Heart left ventricle (tissue), 16 donors: ENCODE results near the gene GDF10. TPM values are rescaled to one million over a fixed set of nuclear protein-coding genes. Genes with fewer than 3 reads are reported as not detected.

ENCODE experiments used
- ATAC-seq, 4 donors: fragments of 200-7000 bp; cut with Tn5 transposase; one replicate each; pipeline ENCODE4 v1.9.1; 2020 to 2022; ENCODE audit warnings: moderate library complexity in 4 of 4, mild to moderate bottlenecking in 3 of 4, moderate number of reproducible peaks in 1 of 4
- DNase-seq, 5 donors: peaks; one replicate each; pipeline ENCODE4 v3.0.0-alpha.2; 2020
- H3K27ac ChIP-seq, 12 donors: fragments of 200-600 bp; sonication (generic) in 4 of 12; one replicate each; pipeline versions ENCODE4 v1.5.0 to v1.8.0; 2016 to 2022; ENCODE audit warnings: mild to moderate bottlenecking in 2 of 12
- H3K27me3 ChIP-seq, 9 donors: fragments of 200-600 bp; sonication (generic) in 2 of 9; one replicate each; pipeline versions ENCODE4 v1.5.1 to v1.8.0; 2016 to 2022; ENCODE audit warnings: mild to moderate bottlenecking in 3 of 9
- H3K36me3 ChIP-seq, 9 donors: fragments of 200-600 bp; sonication (generic) in 2 of 9; one replicate each; pipeline versions ENCODE4 v1.5.0 to v1.8.0; 2018 to 2022; ENCODE audit warnings: mild to moderate bottlenecking in 2 of 9
- H3K4me1 ChIP-seq, 12 donors: fragments of 200-600 bp; sonication (generic) in 4 of 12; one replicate each; pipeline versions ENCODE4 v1.5.0 to v1.8.0; 2016 to 2022; ENCODE audit warnings: mild to moderate bottlenecking in 3 of 12
- H3K4me3 ChIP-seq, 12 donors: fragments of 200-600 bp; sonication (generic) in 4 of 12; one replicate each; pipeline versions ENCODE4 v1.5.0 to v1.8.0; 2017 to 2022; ENCODE audit warnings: mild to moderate bottlenecking in 9 of 12, moderate library complexity in 4 of 12
- H3K9me3 ChIP-seq, 12 donors: fragments of 200-600 bp; sonication (generic) in 4 of 12; one replicate each; pipeline versions ENCODE4 v1.5.0 to v1.8.0; 2016 to 2022; ENCODE audit warnings: mild to moderate bottlenecking in 1 of 12
- POLR2A ChIP-seq, 2 donors: fragments of 450-650 bp; IDR thresholded peaks; one replicate each; pipeline ENCODE4 v1.6.1; 2017; ENCODE audit warnings: antibody characterized with exemption in 2 of 2, mild to moderate bottlenecking in 2 of 2, moderate library complexity in 2 of 2
- WGBS, 4 donors: extraction: QIAGEN DNeasy Blood & Tissue Kit in 2 of 4; methylation state at CpG; one replicate each; pipeline versions ENCODE4 v1.1.5 to v1.1.7; 2013 to 2018; 5-methylcytosine and 5-hydroxymethylcytosine counted together
- intact Hi-C, 10 donors: fragments of 100-400 bp; cut with DNase I; formaldehyde crosslinking; loops; one replicate each; pipeline versions ENCODE4 v1.11.1 to v1.14.2; 2022
- polyA plus RNA-seq, 2 donors: library from polyadenylated mRNA; stranded (reverse); fragments of 200-250 nt; gene quantifications; one replicate each; pipeline ENCODE4 v1.2.3, GENCODE V29; 2013
- total RNA-seq, 9 donors: library from RNA; depleted of rRNA in 2 of 9; stranded (reverse); fragments of >200 nt in 2 of 9; fragmentation: NEBNext Ultra II Directional in 3 of 9; extraction: Animal tissue kit (Norgen Biotek cat#: 25700) in 3 of 9; gene quantifications; one replicate each; pipeline versions ENCODE4 v1.1.0 to v1.2.4, GENCODE V29; 2016 to 2023
- TF ChIP-seq, protein P1 (sequence below), 12 donors: fragments of 200-600 bp; sonication (generic) in 4 of 12; IDR thresholded peaks; one replicate each; pipeline versions ENCODE4 v1.5.0 to v1.8.0; 2018 to 2022; ENCODE audit warnings: antibody characterized with exemption in 12 of 12, mild to moderate bottlenecking in 5 of 12
- donor health status: ischemic (EF 13 %, LVEDD 7.1; RV severe dilation, severe dysfunction).
- donor health status: healthy with polysubstance abuse.
- donor health status: DM: no; HTN: yes; CAD: no.
- donor health status: DM: no; HTN: no; CAD: no.
- donor health status: ischemic (EF 25% LVEDD 6.9; RV normal size, moderate dysfunction).
- donor health status: ischemic (EF 25% LVEDD 5.7; RV mildly dilated, moderate dysfunction).
- donor health status: healthy.
- donor health status: DM: yes; HTN: yes; CAD: no.
- donor health status: ischemic (EF 35%, LVEDD 5.7; RV mildly dilated, moderate dysfunction).
- donor health status: nonischemic (EF 11% LVEDD 7.7; RV severe dilation, severe dysfunction).
- donor health status: DM: yes; HTN: yes; CAD: no.
- donor health status: PGD.
- donor health status: ischemic (EF 29% LVEDD 5.4; RV normal size, mild dysfunction).
- donor health status: nonischemic (EF 23%, LVEDD 6.1; RV moderate dilation, normal function).

Gene GDF10
- total and polyA plus RNA-seq, 11 donors, result 0.19 to 1.6 (median 0.30) TPM; not detected in 3

GRCh38 chr10:47334466-47335295 is 34.7 kb downstream of the GDF10 start:
- Histone ChIP-seq H3K4me1 (no peaks in the 10 kb centered on the region), H3K27me3 (peaks cover 0 to 3% (median 0%) of the 10 kb centered on the region in 9 donors), H3K4me3 (no peak overlapping the region), H3K27ac (no peak overlapping the region), H3K9me3 (no peaks in the 10 kb centered on the region), H3K36me3 (no peaks in the 10 kb centered on the region)
- TF ChIP-seq, protein P1, sequence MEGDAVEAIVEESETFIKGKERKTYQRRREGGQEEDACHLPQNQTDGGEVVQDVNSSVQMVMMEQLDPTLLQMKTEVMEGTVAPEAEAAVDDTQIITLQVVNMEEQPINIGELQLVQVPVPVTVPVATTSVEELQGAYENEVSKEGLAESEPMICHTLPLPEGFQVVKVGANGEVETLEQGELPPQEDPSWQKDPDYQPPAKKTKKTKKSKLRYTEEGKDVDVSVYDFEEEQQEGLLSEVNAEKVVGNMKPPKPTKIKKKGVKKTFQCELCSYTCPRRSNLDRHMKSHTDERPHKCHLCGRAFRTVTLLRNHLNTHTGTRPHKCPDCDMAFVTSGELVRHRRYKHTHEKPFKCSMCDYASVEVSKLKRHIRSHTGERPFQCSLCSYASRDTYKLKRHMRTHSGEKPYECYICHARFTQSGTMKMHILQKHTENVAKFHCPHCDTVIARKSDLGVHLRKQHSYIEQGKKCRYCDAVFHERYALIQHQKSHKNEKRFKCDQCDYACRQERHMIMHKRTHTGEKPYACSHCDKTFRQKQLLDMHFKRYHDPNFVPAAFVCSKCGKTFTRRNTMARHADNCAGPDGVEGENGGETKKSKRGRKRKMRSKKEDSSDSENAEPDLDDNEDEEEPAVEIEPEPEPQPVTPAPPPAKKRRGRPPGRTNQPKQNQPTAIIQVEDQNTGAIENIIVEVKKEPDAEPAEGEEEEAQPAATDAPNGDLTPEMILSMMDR (IDR thresholded peaks at IDR 0.05), result no peak
- no peak for TF ChIP-seq POLR2A (IDR thresholded peaks at IDR 0.05)
- ATAC-seq, result no peak
- 77 to 82% (median 79%) methylated on average over 8 of the region's 8 CpGs for WGBS, 4 donors
- intact Hi-C loops, result loop anchor here in 1 of 10 donors (5.0 kb wide), 1 partner anchor 47 kb away; no protein-coding TSS in a partner anchor
- no peak for DNase-seq

DNA sequence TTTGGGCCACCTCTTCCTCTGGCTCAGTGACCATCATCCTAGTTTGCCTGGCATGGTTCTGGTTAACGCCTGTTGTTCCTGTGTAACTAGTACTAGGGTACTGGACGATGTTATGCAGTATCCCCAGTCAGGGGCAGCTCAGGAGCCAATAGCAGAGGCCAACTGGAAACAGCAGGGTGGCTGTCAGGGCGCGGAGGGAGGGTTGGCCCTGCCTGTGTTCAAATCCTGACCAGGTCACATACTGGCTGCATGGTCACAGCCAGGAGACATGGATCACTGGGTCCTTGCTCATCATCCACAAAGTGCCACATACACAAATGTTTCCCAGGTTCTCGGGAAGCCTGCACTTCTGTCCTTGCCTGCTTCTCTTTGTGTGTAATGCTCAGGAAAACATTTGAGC is 35.9 kb downstream of the GDF10 start:
- H3K4me3 ChIP-seq, result no peak overlapping the region
- ATAC-seq, result no peak
- H3K27ac ChIP-seq, result no peak overlapping the region
- H3K4me1 ChIP-seq, result no peaks in the 10 kb centered on the region
- H3K36me3 ChIP-seq, result no peaks in the 10 kb centered on the region
- intact Hi-C loops, result loop anchor here in 1 of 10 donors (5.0 kb wide), 1 partner anchor 49 kb away; no protein-coding TSS in a partner anchor
- H3K27me3 ChIP-seq, result peaks cover 0 to 3% (median 0%) of the 10 kb centered on the region in 9 donors
- H3K9me3 ChIP-seq, result no peaks in the 10 kb centered on the region
- TF ChIP-seq POLR2A (IDR thresholded peaks at IDR 0.05), result no peak
- TF ChIP-seq, protein P1 (IDR thresholded peaks at IDR 0.05), result no peak
- DNase-seq, result no peak
- WGBS, 4 donors, result 82 to 91% (median 89%) methylated on average over 3 to 5 of the region's 5 CpGs

- Histone ChIP-seq H3K27ac (no peak overlapping the region), H3K36me3 (no peaks in the 10 kb centered on the region), H3K4me1 (no peaks in the 10 kb centered on the region), H3K4me3 (no peak overlapping the region), H3K27me3 (peaks cover 0 to 3% (median 0%) of the 10 kb centered on the region in 9 donors), H3K9me3 (no peaks in the 10 kb centered on the region)
- ATAC-seq, result no peak
- intact Hi-C loops, result loop anchor here in 1 of 10 donors (5.0 kb wide), 1 partner anchor 49 kb away; no protein-coding TSS in a partner anchor
- no peak for TF ChIP-seq POLR2A (IDR thresholded peaks at IDR 0.05)
- TF ChIP-seq, protein P1 (IDR thresholded peaks at IDR 0.05), result no peak
- no peak for DNase-seq
- WGBS, 4 donors, result 82 to 87% (median 84%) methylated on average over 15 of the region's 15 CpGs
These were observed 36.6 kb downstream of the GDF10 start for GRCh38 chr10:47336387-47337134.

DNA sequence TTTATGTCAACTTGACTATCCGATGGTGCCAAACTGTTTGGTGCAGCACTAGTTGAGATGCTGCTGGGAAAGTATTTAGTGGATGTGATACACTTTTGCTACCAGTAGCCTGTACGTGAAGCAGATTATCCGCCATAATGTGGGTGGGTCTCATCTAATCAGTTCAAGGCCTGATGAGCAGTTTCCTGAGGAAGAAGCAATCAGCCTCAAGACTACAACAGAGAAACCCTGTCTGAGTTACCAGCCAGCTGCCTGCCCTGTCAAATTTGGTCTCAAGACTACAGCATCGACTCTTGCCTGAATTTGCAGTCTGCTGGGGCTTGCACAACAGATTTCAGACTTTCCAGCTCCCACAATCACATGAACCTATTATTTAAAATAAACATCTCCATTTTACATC is 37.3 kb downstream of the GDF10 start:
- H3K4me3 ChIP-seq, result no peak overlapping the region
- no peaks in the 10 kb centered on the region for H3K9me3 ChIP-seq
- H3K36me3 ChIP-seq, result no peaks in the 10 kb centered on the region
- H3K27me3 ChIP-seq, result peaks cover 0 to 3% (median 0%) of the 10 kb centered on the region in 9 donors
- H3K27ac ChIP-seq, result no peak overlapping the region
- no peaks in the 10 kb centered on the region for H3K4me1 ChIP-seq
- no peak for ATAC-seq
- intact Hi-C loops, result loop anchor here in 1 of 10 donors (5.0 kb wide), 1 partner anchor 50 kb away; no protein-coding TSS in a partner anchor
- no peak for DNase-seq
- 60 to 71% (median 69%) methylated on average over 4 of the region's 4 CpGs for WGBS, 4 donors
- TF ChIP-seq, protein P1 (IDR thresholded peaks at IDR 0.05), result no peak
- no peak for TF ChIP-seq POLR2A (IDR thresholded peaks at IDR 0.05)
